PC-9 (cell line): Measurements from ENCODE around the gene REV1. TPM values are rescaled to one million over a fixed set of nuclear protein-coding genes. Genes with fewer than 3 reads are reported as not detected.

ENCODE experiments used
- BruUV-seq: library from RNA; stranded (reverse); fragments of 400-500 nt; replicated peaks from 2 replicates; lab custom pipeline; 2021; lab: Mats Ljungman, UMichigan
- CTCF ChIA-PET: fragments of 300-600 bp; sonication (Branson Sonifier 250); formaldehyde crosslinking; loops from one replicate; lab custom pipeline; 2022; ENCODE audit warnings: antibody characterized with exemption; lab: Charles Lee
- POLR2A ChIA-PET: fragments of 300-600 bp; sonication (Branson Sonifier 250); formaldehyde crosslinking; loops from one replicate; lab custom pipeline; 2022; ENCODE audit warnings: antibody characterized with exemption; ENCODE audit not compliant: unreplicated experiment; lab: Charles Lee
- DNase-seq, 2 experiments: peaks; one replicate each; pipeline versions ENCODE4 v3.0.0 to v3.0.0-alpha.2; 2015 to 2022; ENCODE audit warnings: mixed read lengths in 1 of 2
- H2AFZ ChIP-seq: fragments of 200-600 bp; sonication (generic); 2 replicates; pipeline ENCODE4 v1.8.1; 2017; ENCODE audit warnings: antibody characterized with exemption
- H3F3A ChIP-seq: fragments of 200-600 bp; sonication (generic); 2 replicates; pipeline ENCODE4 v1.8.1; 2017; ENCODE audit warnings: antibody characterized with exemption, mild to moderate bottlenecking, low read depth; ENCODE audit not compliant: insufficient read depth
- H3K27ac ChIP-seq: fragments of 200-600 bp; sonication (generic); 2 replicates; pipeline ENCODE4 v1.6.1; 2016; ENCODE audit warnings: mixed run types
- H3K27me3 ChIP-seq: fragments of 200-600 bp; sonication (generic); 2 replicates; pipeline ENCODE4 v1.6.1; 2016; ENCODE audit warnings: low read depth, mixed run types; ENCODE audit not compliant: insufficient read depth
- H3K36me3 ChIP-seq: fragments of 200-600 bp; sonication (generic); 2 replicates; pipeline ENCODE4 v1.6.1; 2016; ENCODE audit warnings: low read depth, mixed run types
- H3K4me1 ChIP-seq: fragments of 200-600 bp; sonication (generic); replicated peaks from 2 replicates; pipeline ENCODE4 v1.6.1; 2016; ENCODE audit warnings: mixed run types; ENCODE audit not compliant: insufficient read depth
- H3K4me2 ChIP-seq: fragments of 200-600 bp; sonication (generic); 2 replicates; pipeline ENCODE4 v1.6.1; 2017; ENCODE audit warnings: mixed run types
- H3K4me3 ChIP-seq: fragments of 200-600 bp; sonication (generic); 2 replicates; pipeline ENCODE4 v1.6.1; 2016; ENCODE audit warnings: mixed run types
- H3K79me2 ChIP-seq: fragments of 200-600 bp; sonication (generic); 2 replicates; pipeline ENCODE4 v1.6.1; 2017; ENCODE audit warnings: low read depth, mixed run types
- H3K9me2 ChIP-seq: fragments of 200-600 bp; sonication (generic); 2 replicates; pipeline ENCODE4 v1.8.1; 2017; ENCODE audit warnings: mild to moderate bottlenecking; ENCODE audit not compliant: insufficient read depth
- H3K9me3 ChIP-seq: fragments of 200-600 bp; sonication (generic); 2 replicates; pipeline ENCODE4 v1.8.1; 2016; ENCODE audit warnings: low read depth; ENCODE audit not compliant: insufficient read depth
- H4K20me1 ChIP-seq: fragments of 200-600 bp; sonication (generic); 2 replicates; pipeline ENCODE4 v1.8.1; 2017; ENCODE audit not compliant: insufficient read depth
- CTCF ChIP-seq: fragments of 200-600 bp; sonication (generic); conservative IDR thresholded peaks from 2 replicates; pipeline ENCODE4 v1.6.1; 2017; ENCODE audit warnings: mixed run types, antibody characterized with exemption, mild to moderate bottlenecking, moderate library complexity
- EZH2 ChIP-seq: fragments of 200-600 bp; sonication (generic); IDR thresholded peaks from 2 replicates; pipeline ENCODE4 v1.8.0; 2017; ENCODE audit warnings: antibody characterized with exemption, low read depth
- intact Hi-C: fragments of 100-400 bp; cut with micrococcal nuclease; formaldehyde crosslinking; loops from one replicate; pipeline ENCODE4 v1.10.0; 2022; ENCODE audit not compliant: unreplicated experiment
- total RNA-seq: library from RNA; stranded (reverse); gene quantifications from 2 replicates; pipeline ENCODE4 v1.2.3, GENCODE V29; 2021

Gene REV1
- total RNA-seq, 1 experiment from 2014 or later = 50.5 TPM

- POLR2A ChIA-PET = no interaction called here
- Histone ChIP-seq H3K27ac (no peak overlapping the region), H3K36me3 (no peaks in the 10 kb centered on the region), H3K9me2 (no peaks in the 10 kb centered on the region), H2AFZ (no peak overlapping the region), H3K4me3 (no peak overlapping the region), H3K79me2 (no peaks in the 10 kb centered on the region), H3K9me3 (no peaks in the 10 kb centered on the region), H3K4me1 (no peaks in the 10 kb centered on the region), H4K20me1 (no peaks in the 10 kb centered on the region), H3K27me3 (peaks cover 96% of the 10 kb centered on the region), H3K4me2 (no peak overlapping the region), H3F3A (no peaks in the 10 kb centered on the region)
- intact Hi-C loops = no loop called here
- BruUV-seq = no TSS peak
- DNase-seq = no peak
- CTCF ChIA-PET = no interaction called here
- TF ChIP-seq EZH2 (no peak), CTCF (no peak)
These were observed 32.3 kb upstream of the REV1 start for GRCh38 chr2:99522157-99522556.

- POLR2A ChIA-PET = no interaction called here
- no peak for DNase-seq
- no peaks in the 10 kb centered on the region for H3K9me2 ChIP-seq
- H3K4me3 ChIP-seq = no peak overlapping the region
- no peaks in the 10 kb centered on the region for H3K4me1 ChIP-seq
- H3K4me2 ChIP-seq = no peak overlapping the region
- H3K79me2 ChIP-seq = no peaks in the 10 kb centered on the region
- TF ChIP-seq EZH2 (no peak), CTCF (no peak)
- H3K27ac ChIP-seq = no peak overlapping the region
- no peak overlapping the region for H2AFZ ChIP-seq
- no peaks in the 10 kb centered on the region for H3F3A ChIP-seq
- intact Hi-C loops = no loop called here
- H3K27me3 ChIP-seq = peaks cover 93% of the 10 kb centered on the region
- CTCF ChIA-PET = no interaction called here
- H4K20me1 ChIP-seq = no peaks in the 10 kb centered on the region
- BruUV-seq = no TSS peak
- no peaks in the 10 kb centered on the region for H3K9me3 ChIP-seq
- no peaks in the 10 kb centered on the region for H3K36me3 ChIP-seq
These were observed 31.0 kb upstream of the REV1 start for GRCh38 chr2:99520813-99521212.

GRCh38 chr2:99520195-99520594, 30.4 kb upstream of the REV1 start:
- H3F3A ChIP-seq = no peaks in the 10 kb centered on the region
- no peaks in the 10 kb centered on the region for H3K4me1 ChIP-seq
- POLR2A ChIA-PET = no interaction called here
- no peak for DNase-seq
- intact Hi-C loops = no loop called here
- CTCF ChIA-PET = no interaction called here
- no peak overlapping the region for H3K4me3 ChIP-seq
- no peaks in the 10 kb centered on the region for H3K36me3 ChIP-seq
- H3K27me3 ChIP-seq = peaks cover 91% of the 10 kb centered on the region
- no peaks in the 10 kb centered on the region for H3K9me2 ChIP-seq
- H3K79me2 ChIP-seq = no peaks in the 10 kb centered on the region
- H4K20me1 ChIP-seq = no peaks in the 10 kb centered on the region
- H3K27ac ChIP-seq = no peak overlapping the region
- no peak overlapping the region for H3K4me2 ChIP-seq
- BruUV-seq = no TSS peak
- TF ChIP-seq EZH2 = no peak
- TF ChIP-seq CTCF = no peak
- no peaks in the 10 kb centered on the region for H3K9me3 ChIP-seq
- no peak overlapping the region for H2AFZ ChIP-seq
